ENCODE data around the gene ABCA8.
A peak's percentile ranks its signal among the peaks of the same experiment; 100 is the strongest.
"Not testable (repeated sequence)": the region's sequence is repeated elsewhere in the genome, so short reads cannot be mapped to it uniquely, and the experiment has no call there.

Gene ABCA8, protein sequence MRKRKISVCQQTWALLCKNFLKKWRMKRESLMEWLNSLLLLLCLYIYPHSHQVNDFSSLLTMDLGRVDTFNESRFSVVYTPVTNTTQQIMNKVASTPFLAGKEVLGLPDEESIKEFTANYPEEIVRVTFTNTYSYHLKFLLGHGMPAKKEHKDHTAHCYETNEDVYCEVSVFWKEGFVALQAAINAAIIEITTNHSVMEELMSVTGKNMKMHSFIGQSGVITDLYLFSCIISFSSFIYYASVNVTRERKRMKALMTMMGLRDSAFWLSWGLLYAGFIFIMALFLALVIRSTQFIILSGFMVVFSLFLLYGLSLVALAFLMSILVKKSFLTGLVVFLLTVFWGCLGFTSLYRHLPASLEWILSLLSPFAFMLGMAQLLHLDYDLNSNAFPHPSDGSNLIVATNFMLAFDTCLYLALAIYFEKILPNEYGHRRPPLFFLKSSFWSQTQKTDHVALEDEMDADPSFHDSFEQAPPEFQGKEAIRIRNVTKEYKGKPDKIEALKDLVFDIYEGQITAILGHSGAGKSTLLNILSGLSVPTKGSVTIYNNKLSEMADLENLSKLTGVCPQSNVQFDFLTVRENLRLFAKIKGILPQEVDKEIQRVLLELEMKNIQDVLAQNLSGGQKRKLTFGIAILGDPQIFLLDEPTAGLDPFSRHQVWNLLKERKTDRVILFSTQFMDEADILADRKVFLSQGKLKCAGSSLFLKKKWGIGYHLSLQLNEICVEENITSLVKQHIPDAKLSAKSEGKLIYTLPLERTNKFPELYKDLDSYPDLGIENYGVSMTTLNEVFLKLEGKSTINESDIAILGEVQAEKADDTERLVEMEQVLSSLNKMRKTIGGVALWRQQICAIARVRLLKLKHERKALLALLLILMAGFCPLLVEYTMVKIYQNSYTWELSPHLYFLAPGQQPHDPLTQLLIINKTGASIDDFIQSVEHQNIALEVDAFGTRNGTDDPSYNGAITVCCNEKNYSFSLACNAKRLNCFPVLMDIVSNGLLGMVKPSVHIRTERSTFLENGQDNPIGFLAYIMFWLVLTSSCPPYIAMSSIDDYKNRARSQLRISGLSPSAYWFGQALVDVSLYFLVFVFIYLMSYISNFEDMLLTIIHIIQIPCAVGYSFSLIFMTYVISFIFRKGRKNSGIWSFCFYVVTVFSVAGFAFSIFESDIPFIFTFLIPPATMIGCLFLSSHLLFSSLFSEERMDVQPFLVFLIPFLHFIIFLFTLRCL (N-terminal part only)

DNA sequence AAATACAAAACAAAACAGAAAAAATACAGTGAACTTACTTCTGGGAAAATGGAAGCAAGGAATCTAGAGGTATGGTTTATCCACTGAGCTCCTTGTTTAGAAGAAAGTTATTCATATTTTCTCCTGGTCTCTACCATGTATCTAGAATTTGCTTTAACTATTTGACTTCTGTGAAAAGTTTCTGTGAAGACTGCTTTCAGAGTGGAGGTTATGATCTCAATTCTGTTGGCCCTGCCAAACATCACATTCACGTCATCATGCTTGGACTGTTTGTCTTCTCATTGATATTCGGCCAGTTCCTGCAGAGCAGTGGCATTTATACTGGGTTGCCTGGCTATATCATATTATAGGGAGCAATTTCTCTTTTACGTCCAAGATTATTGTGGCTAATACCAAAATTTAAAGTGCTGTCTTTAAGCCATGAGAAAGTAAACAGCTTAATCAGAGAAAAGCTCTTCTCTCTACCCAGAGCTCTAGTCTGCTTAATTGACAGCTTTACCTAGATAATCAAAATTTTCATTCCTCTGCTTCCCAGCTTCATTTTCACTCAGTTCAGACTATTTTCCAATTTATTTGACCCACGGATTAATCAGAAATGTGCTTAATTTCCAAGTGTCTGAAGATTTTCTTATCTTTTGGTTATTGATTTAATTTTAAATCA lies at the start of gene ABCA8:
ABCA8 (minus strand) TSS at position 212 of the 661 bp plus-strand sequence. CDS start 13,358 bp downstream, outside the sequence.
- TF ChIP-seq JUND (IDR thresholded peaks at IDR 0.05; ENCODE audit: low read depth): no peak
- in situ Hi-C loops (cut with HindIII; ENCODE audit: low pct_unique_long_range_greater_than_20kb, low sequenced_read_pairs): no loop called here
- no peak for DNase-seq (ENCODE audit: low read depth in 1 of 2, low spot score in 1 of 2)

DNA sequence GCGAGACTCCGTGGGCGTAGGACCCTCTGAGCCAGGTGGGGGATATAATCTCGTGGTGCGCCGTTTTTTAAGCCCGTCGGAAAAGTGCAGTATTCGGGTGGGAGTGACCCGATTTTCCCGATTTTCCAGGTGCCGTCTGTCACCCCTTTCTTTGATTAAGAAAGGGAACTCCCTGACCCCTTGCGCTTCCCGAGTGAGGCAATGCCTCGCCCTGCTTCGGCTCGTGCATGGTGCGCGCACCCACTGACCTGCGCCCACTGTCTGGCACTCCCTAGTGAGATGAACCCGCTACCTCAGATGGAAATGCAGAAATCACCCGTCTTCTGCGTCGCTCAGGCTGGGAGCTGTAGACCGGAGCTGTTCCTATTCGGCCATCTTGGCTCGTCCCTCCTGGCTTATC lies 49.6 kb upstream of the ABCA8 start:
- in situ Hi-C loops (cut with HindIII; ENCODE audit: low pct_unique_long_range_greater_than_20kb, low sequenced_read_pairs); DNase-seq (ENCODE audit: low read depth in 1 of 2, low spot score in 1 of 2): not testable (repeated sequence)

DNA sequence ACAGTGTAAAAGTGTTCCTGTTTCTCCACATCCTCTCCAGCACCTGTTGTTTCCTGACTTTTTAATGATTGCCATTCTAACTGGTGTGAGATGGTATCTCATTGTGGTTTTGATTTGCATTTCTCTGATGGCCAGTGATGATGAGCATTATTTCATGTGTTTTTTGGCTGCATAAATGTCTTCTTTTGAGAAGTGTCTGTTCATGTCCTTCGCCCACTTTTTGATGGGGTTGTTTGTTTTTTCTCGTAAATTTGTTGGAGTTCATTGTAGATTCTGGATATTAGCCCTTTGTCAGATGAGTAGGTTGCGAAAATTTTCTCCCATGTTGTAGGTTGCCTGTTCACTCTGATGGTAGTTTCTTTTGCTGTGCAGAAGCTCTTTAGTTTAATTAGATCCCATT lies 44.6 kb upstream of the ABCA8 start:
- in situ Hi-C loops (cut with HindIII; ENCODE audit: low pct_unique_long_range_greater_than_20kb, low sequenced_read_pairs): not testable (repeated sequence)

DNA sequence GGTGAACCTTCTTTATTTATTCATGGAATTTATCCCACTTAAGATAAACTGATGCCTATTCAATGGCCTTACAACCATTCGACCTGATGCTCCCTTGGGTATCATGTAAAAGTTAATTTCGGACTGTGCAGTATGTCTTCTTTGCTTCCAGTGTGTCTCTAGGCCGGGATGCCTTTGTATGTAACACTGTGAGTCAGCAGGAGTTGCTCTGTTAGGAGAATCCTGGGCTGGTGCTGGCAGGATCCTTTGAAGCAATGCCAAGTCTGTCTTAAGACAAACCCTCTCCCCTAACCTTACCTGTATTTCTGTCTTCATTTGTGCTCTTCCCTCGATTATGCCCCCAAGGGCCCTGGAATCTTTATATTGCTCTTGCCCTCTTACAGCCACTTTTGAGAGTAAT lies 37.9 kb upstream of the ABCA8 start:
- in situ Hi-C loops (cut with HindIII; ENCODE audit: low pct_unique_long_range_greater_than_20kb, low sequenced_read_pairs): no loop called here
- DNase-seq (ENCODE audit: low read depth in 1 of 2, low spot score in 1 of 2): no peak
- no peak for TF ChIP-seq JUND (IDR thresholded peaks at IDR 0.05; ENCODE audit: low read depth)

More for the DNA sequence above, 44.6 kb upstream of the ABCA8 start:
- not testable (repeated sequence) for DNase-seq (ENCODE audit: low read depth in 1 of 2, low spot score in 1 of 2)

DNA sequence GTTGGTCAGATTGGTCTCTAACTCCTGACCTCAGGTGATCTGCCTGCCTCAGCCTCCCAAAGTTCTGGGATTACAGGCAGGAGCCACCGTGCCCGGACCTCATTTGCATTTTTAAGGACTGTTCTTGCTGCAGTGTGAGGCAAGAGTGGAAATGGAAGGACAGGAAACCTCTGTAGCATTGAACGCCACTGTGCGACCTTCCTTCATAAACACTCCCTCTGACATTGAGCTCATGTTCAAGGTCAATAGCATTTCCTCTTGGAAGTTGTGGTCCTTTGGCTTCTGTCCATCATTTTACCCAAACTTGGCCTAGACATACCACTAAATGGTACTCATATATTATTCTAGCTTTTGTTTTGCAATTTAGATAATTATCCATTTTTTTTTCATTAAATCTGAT lies 32.8 kb upstream of the ABCA8 start:
- no peak for TF ChIP-seq JUND (IDR thresholded peaks at IDR 0.05; ENCODE audit: low read depth)
- no peak for DNase-seq (ENCODE audit: low read depth in 1 of 2, low spot score in 1 of 2)
- in situ Hi-C loops (cut with HindIII; ENCODE audit: low pct_unique_long_range_greater_than_20kb, low sequenced_read_pairs): no loop called here

DNA sequence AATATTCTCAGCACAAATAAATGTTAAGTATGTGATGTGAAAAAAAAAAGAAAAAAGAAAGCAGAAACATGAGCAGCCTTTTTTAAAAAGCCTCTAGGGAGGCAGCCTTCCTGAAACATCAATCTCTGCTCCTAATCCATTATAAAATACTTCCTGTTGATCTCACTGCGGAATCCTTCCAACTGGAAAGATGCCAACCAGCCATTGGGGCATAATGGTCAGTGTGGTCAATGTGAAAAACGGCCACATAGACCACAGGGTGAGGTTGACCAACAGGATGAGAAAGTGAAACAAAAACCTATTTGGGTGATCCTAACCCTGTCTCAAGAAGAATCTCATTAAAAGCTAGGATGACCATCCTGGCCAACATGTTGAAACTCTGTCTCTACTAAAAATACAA lies 26.1 kb upstream of the ABCA8 start:
- in situ Hi-C loops (cut with HindIII; ENCODE audit: low pct_unique_long_range_greater_than_20kb, low sequenced_read_pairs): no loop called here
- no peak for DNase-seq (ENCODE audit: low read depth in 1 of 2, low spot score in 1 of 2)

DNA sequence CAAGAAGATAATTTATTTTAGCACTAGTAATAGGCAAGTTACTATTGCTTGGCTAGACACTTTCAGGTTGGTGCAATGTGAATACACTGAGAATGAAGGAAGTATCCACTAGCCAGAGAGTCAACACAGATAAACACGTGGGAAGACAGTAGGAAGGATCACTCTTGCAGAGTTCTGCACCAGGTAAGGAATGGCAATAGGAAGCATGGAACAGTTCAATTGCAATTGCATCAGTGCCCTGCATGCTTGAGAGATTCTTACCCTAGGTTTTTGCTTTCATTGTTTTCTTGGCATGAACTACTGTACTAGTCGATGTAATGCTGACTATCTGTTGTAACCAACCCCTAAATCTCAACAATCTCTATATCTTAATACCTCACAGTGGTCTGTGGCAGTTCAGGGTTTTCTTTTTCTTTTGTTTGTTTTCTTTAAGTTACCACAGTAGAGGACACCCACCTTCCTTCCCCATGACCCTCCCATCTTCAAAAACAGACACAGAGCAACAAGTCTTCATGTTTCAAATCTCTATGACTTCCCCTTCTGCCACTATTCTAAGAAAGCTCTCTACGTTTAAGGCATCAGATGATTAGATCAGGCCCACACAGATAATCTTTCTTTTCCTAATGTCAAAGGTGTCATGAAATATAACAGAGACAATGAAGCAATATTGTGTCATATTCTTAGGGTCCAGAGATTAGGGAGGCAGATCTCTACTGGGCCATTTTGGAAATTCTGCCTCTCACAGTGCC lies 18.1 kb upstream of the ABCA8 start:
- in situ Hi-C loops (cut with HindIII; ENCODE audit: low pct_unique_long_range_greater_than_20kb, low sequenced_read_pairs): no loop called here
- no peak for TF ChIP-seq JUND (IDR thresholded peaks at IDR 0.05; ENCODE audit: low read depth)
- DNase-seq (ENCODE audit: low read depth in 1 of 2, low spot score in 1 of 2): no peak

More for the DNA sequence above, 26.1 kb upstream of the ABCA8 start:
- no peak for TF ChIP-seq JUND (IDR thresholded peaks at IDR 0.05; ENCODE audit: low read depth)

DNA sequence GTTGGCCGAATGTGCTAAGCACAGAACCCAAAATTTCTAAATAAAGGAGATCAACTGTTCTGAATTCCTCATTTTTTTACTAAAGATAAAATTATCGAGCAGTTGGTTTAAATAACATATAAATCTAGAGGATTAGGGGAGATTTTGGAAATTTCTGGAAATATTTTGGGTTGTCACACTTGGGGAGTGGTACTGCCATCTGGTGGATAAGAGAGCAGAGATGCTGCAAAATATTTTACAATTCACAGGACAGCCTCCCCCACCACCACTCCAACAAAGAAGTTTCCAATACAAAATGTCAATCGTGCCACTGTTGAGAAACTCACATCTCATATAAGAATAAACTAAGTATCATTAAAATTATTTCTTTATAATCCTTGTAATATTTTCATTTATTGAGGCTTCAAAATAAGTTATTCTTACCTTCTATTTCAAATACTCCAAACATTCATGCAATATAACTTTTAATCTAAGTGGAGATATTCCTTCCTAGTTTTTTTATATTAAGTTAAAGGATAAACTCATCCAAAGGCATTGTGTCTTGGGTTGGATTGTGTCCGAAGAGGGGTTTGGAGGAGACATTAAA lies 17.0 kb upstream of the ABCA8 start:
- no peak for TF ChIP-seq JUND (IDR thresholded peaks at IDR 0.05; ENCODE audit: low read depth)
- in situ Hi-C loops (cut with HindIII; ENCODE audit: low pct_unique_long_range_greater_than_20kb, low sequenced_read_pairs): no loop called here
- DNase-seq (ENCODE audit: low read depth in 1 of 2, low spot score in 1 of 2): peak; percentile 21 to 44

DNA sequence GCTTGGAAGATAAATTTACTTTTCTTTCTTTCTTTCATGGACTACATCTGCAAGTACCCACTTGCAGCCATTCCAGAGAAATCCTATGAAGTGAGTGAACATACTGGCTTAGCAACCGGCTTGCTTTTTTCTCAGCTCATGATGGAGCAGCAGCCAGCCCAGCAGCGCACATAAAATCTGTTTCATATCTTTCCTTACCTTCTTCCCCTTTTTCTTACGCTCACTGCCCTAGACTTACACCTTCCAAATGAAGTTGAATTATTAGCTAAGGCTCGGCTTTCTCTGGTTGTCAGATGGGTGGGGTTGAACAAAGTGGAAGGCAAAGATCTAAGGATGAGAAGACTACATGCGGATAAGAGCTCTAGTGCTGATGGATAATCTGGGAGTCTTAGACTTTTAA lies 13.9 kb upstream of the ABCA8 start:
- no peak for TF ChIP-seq JUND (IDR thresholded peaks at IDR 0.05; ENCODE audit: low read depth)
- in situ Hi-C loops (cut with HindIII; ENCODE audit: low pct_unique_long_range_greater_than_20kb, low sequenced_read_pairs): no loop called here
- no peak for DNase-seq (ENCODE audit: low read depth in 1 of 2, low spot score in 1 of 2)

DNA sequence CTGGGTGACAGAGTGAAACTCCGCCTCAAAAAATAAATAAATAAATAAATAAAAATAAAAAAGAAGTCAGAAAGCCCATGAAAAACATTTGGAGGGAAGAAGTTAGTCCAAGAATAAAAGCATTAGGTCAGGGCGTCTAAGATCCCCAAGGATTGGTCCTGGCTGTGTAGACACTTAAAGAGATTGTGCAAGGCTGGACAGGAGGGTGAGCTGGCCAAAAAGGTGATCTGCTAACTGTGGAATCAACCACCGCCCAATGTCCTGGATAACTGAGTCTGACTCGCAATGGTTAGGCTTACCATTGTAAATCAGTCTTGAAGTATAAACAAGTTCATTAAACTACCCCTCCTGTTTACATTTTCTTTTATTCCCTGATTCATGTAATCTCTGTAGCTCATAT lies 8.8 kb upstream of the ABCA8 start:
- in situ Hi-C loops (cut with HindIII; ENCODE audit: low pct_unique_long_range_greater_than_20kb, low sequenced_read_pairs): no loop called here
- TF ChIP-seq JUND (IDR thresholded peaks at IDR 0.05; ENCODE audit: low read depth): no peak

DNA sequence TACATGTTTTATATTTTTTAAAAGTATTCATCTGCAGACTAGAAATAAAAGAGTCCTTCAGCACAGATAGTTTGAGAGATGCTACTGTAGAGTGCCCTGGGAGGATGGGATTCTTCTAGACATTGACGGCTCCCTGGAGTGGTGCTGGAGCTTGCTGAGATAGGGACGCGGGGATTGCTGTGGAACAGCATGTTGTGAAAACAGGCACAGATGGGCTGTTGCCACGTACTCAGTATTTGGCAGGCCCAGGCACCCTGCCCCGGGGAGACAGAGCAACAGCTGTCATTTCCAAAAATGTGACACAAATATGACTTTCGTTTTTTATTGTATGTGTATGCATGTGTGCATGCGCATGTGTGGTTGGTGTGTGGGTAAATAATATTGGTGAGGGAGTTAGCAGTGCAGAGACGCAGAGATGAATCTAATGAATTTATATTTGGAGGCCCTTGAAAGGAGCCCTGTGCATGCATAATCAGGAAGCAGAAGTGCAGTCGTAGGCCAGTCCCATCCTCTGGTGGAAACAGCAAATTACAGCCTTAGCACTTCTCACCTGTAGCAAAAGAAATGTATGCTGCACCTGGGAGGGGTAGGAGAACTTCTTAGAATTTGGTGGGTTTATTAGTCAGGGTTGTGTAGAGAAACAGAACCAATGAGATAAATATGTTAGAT lies 6.2 kb upstream of the ABCA8 start:
- no peak for TF ChIP-seq JUND (IDR thresholded peaks at IDR 0.05; ENCODE audit: low read depth)
- no peak for DNase-seq (ENCODE audit: low read depth in 1 of 2, low spot score in 1 of 2)
- in situ Hi-C loops (cut with HindIII; ENCODE audit: low pct_unique_long_range_greater_than_20kb, low sequenced_read_pairs): no loop called here

More for the DNA sequence above, 8.8 kb upstream of the ABCA8 start:
- no peak for DNase-seq (ENCODE audit: low read depth in 1 of 2, low spot score in 1 of 2)

DNA sequence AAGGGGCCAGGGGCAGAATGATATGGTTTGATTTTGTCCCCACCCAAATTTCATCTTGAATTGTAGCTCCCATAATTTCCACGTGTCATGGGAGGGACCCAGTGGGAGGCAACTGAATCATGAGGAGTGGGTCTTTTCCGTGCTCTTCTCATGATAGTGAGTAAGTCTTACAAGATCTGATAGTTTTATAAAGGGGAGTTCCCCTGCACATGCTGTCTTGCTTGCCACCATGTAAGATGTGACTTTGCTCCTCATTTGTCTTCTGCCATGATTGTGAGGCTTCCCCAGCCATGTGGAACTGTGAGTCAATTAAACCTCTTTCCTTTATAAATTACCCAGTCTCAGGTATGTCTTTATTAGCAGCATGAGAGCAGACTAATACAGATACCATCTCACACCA lies 3.9 kb upstream of the ABCA8 start:
- in situ Hi-C loops (cut with HindIII; ENCODE audit: low pct_unique_long_range_greater_than_20kb, low sequenced_read_pairs); DNase-seq (ENCODE audit: low read depth in 1 of 2, low spot score in 1 of 2): not testable (repeated sequence)

Measured in T47D (cell line).